GM19372 (cell line): Measurements from ENCODE around the gene ZNF195.
"Not testable (repeated sequence)": the region's sequence is repeated elsewhere in the genome, so short reads cannot be mapped to it uniquely, and the experiment has no call there.

ENCODE experiments used
- ATAC-seq: cut with Tn5 transposase; IDR thresholded peaks from one replicate; pipeline ENCODE4 v1.9.1; 2021; ENCODE audit warnings: mild to moderate bottlenecking, low read depth, moderate library complexity; ENCODE audit not compliant: unreplicated experiment

The ZNF195 gene

DNA sequence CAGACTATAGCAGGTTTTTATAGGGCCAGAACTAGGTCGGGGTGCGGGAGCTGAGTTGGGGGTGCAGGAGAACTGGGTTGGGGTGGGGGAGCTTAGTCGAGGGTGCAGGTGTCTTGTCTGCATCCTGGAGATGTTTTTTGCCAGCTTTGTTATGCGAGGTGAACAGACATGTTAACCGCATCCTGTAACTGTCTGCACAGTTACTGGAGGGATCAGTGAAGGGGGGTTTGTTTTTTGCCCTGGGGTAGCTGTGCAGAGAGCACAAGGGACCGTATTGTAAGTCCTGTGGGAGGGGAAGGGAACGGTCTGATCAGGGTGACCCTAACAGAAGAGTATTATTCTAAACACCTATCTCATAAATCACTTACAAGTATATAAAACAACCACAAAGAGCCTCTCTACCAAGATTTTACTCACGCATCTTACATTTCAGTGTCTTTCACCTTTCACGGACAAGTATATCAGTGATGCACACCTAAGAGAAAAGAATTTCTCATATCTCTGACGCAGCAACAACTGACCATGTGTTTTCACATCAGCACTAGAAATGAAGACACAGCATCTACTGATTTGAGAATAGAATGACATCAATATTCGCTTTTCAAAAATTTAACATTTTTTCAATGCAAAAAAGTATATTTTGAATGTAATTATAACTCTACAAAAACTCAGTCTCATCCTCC lies 20.8 kb downstream of the ZNF195 start:
- no peak for ATAC-seq

DNA sequence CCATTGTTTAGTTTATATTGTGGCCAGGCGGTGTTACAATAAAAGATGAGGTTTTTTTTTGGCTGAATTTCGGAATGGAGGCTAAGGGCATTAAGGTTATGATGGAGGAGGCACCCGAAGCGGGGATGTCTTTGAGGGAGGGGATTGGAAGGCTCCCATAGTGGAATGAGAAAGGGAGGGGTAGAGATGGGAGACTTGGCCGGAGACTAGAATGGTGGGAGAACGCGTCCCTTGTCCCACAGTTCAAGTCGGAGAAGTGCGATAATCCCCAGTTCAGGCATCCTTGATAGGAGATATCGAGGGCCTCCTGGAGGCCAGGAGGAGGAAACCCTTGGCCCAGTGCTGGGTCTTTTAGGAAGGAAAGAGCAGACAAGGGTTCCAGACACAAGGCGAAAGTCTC lies 21.6 kb downstream of the ZNF195 start:
- no peak for ATAC-seq

DNA sequence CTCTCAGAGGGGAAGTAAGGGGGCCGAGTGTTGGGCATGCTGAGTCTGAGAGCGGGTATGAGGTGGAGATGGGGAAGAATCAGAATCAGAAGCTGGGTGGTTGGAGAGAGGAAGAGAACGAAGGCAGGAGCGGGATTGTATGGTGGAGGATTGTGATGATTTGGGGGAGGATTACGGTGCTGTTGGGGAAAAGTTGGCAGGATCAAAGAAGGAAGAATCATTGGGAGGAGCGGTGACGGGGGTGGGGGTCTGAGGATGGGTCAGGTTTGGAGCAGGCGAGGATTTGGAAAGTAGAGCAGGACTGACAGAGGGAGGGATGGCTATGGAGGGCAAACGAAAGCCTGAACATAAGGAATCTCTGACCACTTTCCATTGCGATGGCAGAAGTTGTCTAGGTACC lies 22.1 kb downstream of the ZNF195 start:
- ATAC-seq = no peak

DNA sequence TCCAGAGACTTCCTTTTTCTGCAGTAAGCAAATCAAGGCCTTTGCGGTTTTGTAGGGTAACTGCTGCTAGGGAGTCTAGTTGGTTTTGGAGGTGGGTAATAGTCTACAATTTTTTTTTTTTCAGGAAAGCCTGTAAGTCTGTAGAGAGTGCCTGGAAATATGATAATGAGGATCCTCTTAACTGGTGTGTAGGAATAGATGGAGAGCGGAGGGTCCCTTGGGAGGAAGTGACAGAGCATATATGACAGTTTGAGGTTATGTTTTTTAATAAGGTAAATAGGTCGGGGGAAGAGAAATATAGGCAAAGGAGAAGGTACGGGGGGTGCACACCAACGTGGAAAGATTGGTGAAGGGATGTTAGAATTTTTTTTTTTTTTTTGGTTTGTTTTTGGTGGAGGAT lies 25.9 kb downstream of the ZNF195 start:
- ATAC-seq = no peak

DNA sequence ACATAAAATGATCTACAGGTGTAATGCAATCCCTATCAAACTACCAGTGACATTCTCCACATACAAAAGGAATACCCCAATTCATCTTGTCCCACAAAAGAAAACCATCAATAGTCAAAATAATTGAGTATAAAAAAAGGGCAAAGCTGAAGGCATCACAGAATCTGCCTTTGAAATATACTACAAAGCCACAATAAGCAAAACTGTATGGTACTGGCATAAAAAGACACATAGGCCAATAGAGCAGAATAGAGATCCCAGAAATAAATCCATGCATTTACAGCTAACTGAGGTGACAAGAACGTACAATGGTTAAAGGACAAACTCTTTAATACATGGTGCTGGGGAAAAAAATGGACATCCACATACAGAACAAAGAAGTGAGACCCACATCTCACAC lies 31.8 kb downstream of the ZNF195 start:
- ATAC-seq = no peak

DNA sequence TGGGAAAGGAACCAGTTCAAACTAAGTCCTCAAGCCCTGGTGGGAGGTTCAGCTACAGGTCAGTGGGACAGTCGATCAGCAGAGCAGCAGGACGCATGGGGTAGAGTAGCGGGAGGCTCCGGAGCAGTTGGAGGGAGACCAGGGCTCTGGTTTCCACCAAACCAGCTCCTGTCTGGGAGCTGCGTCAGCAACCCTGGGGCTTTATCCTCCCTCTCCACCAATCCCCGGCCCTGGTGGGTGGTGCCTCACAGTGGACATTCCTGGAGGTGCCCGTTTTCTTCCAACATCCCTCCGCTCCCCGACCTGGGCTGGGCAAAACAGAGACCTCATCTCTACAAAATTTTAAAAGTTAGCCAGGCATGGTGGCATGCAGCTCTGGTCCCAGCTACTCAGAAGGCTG lies 32.4 kb downstream of the ZNF195 start:
- ATAC-seq = no peak

DNA sequence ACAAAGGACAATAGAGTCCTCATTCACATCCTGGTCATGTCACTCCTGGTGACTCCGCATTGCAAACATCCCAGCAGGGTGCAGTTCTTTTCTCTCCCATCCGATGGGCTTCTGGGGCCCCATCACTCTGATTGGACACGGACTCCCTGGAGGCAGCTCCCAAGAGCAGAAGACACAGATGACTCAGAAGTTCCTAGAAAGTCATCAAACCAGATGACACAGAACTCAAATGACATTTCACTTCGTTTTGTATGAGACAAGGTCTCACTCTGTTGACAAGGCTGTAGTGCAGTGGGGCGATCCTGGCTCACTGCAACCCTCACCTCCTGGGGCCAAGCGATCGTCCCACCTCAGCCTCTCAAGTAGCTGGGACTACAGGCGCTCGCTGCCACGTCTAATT lies 33.2 kb downstream of the ZNF195 start:
- ATAC-seq = no peak

DNA sequence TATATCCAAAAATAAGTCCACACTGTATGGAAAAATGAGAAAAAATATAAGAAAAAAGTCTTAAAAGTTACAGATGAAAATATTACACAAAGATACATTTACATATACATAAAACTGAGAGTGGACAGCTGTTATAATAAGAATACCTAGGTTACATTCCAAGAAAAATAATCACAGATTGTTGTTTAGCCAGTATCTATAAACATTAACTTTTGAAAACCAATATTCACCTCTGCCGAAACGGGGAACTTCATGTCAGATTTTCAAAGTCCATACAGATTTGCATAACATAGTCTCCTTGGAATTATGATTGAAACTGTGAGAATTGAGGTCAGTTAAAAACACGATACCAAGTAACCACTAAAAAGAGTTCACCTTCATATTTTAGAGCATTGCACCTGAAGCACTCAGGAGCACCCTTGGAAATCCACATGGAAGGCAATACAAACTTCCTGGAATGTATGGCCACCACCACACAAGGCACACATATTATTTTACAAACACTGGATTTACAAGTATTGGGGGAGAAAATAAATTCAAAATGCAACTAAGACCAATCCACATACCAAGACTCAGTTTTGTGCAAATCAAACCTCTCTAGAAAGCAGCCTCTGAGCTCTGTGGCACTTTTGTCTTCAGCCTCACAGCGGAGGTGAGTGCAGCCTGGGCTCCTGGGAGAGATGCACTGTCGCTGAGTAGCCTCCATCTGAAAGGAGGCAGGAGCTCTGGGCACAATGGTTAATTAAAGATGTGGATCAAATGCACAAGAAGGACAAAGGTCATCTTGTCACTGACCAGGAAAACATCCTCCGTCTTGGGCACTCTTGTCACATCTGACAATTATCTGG lies 34.4 kb downstream of the ZNF195 start:
- ATAC-seq = no peak

DNA sequence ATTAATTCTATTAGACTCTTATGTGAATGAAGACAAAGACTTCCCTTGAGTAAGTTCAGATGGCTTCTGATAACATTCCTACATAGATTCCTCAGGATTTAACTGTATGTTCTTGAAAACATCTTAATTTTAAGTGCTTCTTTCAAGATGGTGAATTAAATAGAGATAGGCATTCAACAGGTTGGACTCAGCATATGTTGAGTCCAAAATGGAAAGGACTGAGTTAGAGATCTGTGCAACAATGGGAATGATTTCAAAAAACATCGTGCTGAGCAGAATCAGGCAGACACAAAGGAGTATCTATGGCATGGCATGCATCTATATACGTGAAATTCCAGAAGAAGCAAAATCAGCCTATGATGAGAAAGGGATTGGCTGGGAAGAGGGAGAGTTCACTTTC lies 36.2 kb downstream of the ZNF195 start:
- ATAC-seq = no peak

DNA sequence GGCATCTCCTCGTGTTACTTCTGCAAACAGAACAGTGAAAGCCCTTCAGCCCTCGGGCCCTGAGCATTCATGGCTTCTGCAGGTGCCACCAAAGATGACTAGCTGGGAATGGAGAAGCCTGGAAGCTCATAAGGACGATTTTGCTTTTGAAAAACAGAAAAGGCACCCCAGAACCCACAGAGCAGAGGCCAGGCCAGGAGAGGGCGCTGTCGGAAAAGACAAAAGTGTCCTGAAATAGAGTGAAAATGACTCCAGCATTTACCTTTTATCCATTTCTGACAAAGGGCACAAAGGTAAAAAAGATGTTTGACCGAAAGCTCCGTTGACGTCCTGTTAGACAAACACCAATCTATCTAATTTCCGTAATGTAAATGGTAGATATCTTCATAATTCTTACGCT lies 37.6 kb downstream of the ZNF195 start:
- no peak for ATAC-seq

DNA sequence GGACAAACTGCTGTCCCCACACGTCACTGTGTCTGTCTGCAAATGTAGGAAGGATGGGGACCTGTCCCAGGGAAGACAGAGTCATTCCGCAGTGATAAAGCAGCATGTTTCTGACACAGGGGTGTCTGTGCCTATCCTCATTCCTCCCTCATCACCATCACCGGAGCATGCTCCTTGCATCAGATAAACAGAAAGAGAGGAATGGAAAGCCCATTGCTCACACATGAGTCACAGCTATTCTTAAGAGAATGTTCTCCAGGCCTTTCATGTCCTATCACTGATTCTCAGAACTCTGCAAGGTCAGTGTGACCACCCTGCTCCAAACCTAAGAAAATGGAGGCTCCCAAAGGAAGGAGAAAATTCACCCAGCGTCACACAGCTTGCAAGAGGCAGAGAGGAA lies 38.9 kb downstream of the ZNF195 start:
- no peak for ATAC-seq

DNA sequence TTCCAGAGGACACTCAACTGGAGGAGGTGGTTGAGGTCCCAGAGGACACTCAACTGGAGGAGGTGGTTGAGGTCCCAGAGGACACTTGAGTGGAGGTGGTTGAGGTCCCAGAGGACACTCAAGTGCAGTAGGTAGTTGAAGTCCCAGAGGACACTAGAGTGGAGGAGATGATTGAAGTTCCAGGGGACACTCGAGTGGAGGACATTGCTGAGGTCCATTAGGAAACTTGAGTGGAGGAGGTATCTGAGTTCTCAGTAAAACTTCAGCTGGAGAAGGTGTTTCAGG lies 39.7 kb downstream of the ZNF195 start:
- ATAC-seq = no peak

DNA sequence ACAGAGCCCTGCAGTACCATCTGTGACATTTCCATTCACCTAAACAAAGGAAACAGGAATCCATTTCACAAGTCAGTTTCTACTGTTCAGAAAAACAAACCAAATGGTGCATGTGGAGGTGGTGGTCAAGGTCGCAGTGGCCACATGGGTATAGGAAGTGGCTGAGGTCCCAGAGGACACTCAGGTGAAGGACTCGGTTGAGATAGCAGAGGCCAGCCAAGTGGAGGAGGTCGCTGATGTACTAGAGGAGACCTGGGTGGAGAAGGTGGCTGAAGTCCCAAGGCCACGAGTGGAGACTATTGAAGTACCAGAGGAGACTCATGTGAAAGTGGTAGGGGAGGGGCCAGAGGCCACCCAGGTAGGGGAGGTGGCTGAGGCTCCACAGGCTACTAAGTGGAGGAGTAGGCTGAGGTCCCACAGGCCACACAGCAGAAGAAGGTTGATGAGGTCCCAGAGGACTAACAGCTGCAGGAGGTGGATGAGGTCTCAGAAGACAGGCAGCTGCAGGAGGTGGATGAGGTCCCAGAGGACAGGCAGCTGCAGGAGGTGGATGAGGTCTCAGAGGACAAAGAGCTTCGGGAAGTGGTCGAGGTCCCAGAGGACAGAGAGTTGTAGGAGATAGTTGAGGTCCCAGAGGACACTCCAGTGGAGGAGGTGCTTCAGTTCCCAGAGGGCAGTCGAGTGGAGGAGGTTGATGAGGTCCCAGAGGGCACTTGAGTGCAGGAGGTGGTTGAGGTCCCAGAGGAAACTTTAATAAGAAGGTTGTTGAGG lies 40.2 kb downstream of the ZNF195 start:
- ATAC-seq = no peak

DNA sequence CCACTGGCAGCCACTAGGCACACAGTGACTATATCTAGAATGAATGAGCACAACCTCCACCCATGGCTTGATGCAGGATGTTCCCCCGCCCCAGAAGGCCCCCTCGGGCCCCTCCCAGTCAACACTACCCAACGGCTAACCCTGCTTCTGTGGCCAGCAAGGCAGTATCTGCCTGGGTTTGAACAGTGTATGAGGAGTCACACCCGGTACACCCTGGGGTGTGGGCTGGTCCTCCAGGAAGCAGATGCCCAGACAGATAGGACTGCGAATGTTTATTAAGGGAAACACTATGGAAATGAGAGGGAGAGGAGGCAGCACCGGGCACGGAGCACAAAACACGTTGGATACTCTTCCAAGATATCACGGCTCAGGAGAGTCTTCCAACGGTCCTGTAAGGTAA lies 42.5 kb downstream of the ZNF195 start:
- ATAC-seq = not testable (repeated sequence)

DNA sequence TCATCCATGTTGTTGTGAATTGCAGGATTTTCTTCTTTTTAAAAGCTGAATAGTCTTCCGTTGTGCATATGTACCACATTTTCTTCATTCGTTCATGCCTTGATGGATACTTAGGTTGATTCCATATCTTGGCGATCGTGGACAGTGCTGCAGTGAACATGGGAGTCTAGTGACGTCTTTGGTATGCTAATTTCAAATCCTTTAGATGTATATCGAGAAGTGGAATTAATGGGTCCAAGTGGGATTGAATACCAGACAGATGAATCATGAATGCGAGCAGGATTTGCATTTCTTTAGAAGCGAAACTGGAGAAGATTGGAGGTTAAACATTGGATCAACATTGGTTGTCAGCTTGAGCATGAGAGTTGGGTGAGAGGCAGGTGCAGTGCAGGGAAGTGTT lies 45.8 kb downstream of the ZNF195 start:
- not testable (repeated sequence) for ATAC-seq

DNA sequence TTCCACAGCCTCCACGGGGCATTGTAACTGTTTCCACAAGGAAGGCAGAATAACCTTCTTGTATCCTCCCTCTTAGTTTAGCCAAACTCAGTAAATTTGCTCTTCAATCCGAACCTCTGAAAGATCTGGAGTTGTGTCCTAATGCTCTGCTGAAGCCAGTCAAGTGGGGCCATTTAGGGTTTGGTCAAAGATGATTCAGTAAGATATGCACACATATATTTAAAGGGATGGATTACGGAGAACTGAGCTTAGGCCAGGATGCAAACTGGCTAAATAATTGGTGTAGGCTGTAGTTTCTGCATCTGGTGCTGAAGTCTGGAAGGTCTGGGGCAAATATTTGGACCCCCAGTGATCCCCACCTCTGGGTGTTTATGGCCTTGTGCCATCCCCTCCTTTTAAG lies 47.9 kb downstream of the ZNF195 start:
- not testable (repeated sequence) for ATAC-seq

DNA sequence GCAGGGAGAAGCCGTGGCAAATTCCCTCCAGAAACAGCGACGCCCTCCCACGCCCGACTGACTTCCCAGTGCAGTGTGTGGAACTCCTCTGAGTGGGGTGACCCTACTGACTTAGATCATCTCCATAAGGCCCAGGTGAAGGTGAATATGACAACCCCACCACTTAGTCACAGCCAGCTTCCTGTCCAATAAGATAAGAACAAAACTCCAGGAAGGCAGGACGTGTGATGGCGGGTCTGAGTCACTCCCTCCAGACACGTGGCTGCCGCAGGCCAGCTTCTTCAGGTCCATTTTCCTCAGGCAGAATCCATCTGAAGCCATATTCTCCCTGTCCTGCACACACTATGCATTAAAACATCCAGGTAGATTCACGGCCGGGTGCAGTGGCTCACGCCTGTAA lies 48.9 kb downstream of the ZNF195 start:
- ATAC-seq = not testable (repeated sequence)

DNA sequence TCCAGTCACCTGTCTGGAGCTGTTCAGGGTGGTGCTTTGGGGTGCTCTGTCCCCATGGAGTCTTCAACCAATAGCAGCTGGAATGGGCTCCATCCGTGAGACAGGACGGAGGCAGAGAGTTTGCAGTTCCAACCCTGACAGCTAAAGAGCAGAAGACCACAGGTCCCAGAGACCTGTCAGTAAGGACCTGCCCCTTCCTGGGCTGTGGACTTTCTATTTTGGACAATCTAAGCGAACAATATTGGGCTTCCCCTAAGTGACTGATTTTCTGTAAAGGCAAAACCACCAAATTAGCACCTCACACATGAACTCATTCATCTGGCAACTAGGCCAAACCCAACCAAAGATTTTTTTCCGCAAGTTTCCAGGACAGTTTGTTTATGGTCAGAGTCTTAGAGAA lies 50.4 kb downstream of the ZNF195 start:
- ATAC-seq = not testable (repeated sequence)

DNA sequence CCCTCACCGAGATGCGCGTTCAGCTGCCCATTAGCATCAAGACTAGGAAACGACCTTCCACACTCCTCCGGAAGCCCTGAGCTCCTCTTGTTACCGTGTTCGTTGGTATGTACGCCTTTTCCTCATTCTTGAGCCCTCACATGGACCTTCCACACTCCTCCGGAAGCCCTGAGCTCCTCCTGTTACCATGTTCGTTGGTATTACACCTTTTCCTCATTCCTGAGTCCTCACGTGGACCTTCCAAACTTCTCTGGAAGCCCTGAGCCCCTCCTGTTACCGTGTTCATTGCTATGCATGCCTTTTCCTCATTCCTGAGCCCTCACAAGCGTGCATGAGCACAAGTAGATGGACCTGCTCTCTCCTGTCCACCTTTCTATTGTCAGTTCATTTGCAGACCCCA lies 52.5 kb downstream of the ZNF195 start:
- ATAC-seq = not testable (repeated sequence)

DNA sequence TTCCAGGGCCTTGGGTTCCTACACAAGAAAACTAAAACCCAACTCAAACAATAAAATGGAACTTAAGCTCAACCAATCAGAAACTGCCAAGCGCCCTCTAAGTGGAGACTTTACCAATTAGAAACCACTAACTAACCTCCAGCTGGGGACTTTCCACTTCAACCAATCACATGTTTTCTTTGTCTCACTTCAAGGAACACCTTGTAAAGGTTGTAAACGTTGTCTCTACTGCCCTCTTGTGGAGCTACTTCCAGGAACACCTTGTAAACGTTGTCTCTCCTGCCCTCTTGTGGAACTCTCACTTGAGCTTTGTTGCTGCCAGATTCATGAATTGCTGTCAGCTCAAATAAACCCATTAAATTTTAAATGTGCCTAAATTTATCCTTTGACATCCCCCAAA lies 54.2 kb downstream of the ZNF195 start:
- not testable (repeated sequence) for ATAC-seq
